ENCODE results near the gene SYTL3.

SYTL3 gene

GRCh38 chr6:158642097-158642601 lies 7.7 kb upstream of the SYTL3 start:
- no peak for DNase-seq
- no peaks in the 10 kb centered on the region for H3K27me3 ChIP-seq (replicated peaks in 2 of 5; ENCODE audit: control insufficient read depth in 4 of 5, insufficient read depth in 5 of 5, low read length in 4 of 5)
- ChIA-PET POLR2A (no interaction called here), CTCF (interaction anchor here (0.5 to 1.2 kb wide), 4 partner anchors 9 to 330 kb away, joined by 3 read pairs; no protein-coding TSS in a partner anchor)
- no peak overlapping the region for H3K27ac ChIP-seq (ENCODE audit: insufficient read depth in 1 of 2, low read depth in 1 of 2, low read length in 2 of 2, poor library complexity in 1 of 2, severe bottlenecking in 2 of 2)
- peaks cover 6 to 29% (median 20%) of the 10 kb centered on the region in 4 experiments for H3K4me1 ChIP-seq (ENCODE audit: control extremely low read depth in 1 of 4, control insufficient read depth in 4 of 4, insufficient read depth in 4 of 4, low read length in 3 of 4)
- WGBS (ENCODE audit: insufficient coverage): 96% methylated on average over 5 of the region's 8 CpGs
- H3K4me3 ChIP-seq (ENCODE audit: control insufficient read depth in 1 of 7, extremely low read depth in 1 of 7, insufficient read depth in 4 of 7, low read depth in 2 of 7, low read length in 6 of 7): no peak overlapping the region
- peaks cover 9 to 25% (median 15%) of the 10 kb centered on the region in 4 experiments for H3K36me3 ChIP-seq (ENCODE audit: control insufficient read depth in 4 of 4, insufficient read depth in 4 of 4, low read length in 3 of 4)
- H3K9me3 ChIP-seq (ENCODE audit: control extremely low read depth in 1 of 5, control insufficient read depth in 4 of 5, insufficient read depth in 2 of 5, low read depth in 1 of 5, low read length in 4 of 5): no peaks in the 10 kb centered on the region

- H3K36me3 ChIP-seq (ENCODE audit: control insufficient read depth in 4 of 4, insufficient read depth in 4 of 4, low read length in 3 of 4): peaks cover 4 to 19% (median 11%) of the 10 kb centered on the region in 4 experiments
- H3K4me3 ChIP-seq (ENCODE audit: control insufficient read depth in 1 of 7, extremely low read depth in 1 of 7, insufficient read depth in 4 of 7, low read depth in 2 of 7, low read length in 6 of 7): peak overlapping the region; percentile 73 to 96 (median 90)
- H3K4me1 ChIP-seq (ENCODE audit: control extremely low read depth in 1 of 4, control insufficient read depth in 4 of 4, insufficient read depth in 4 of 4, low read length in 3 of 4): peaks cover 6 to 29% (median 22%) of the 10 kb centered on the region in 4 experiments
- 6% methylated on average over 16 of the region's 21 CpGs for WGBS (ENCODE audit: insufficient coverage)
- POLR2A ChIA-PET: interaction anchor here (0.6 to 1.5 kb wide), 3 partner anchors 11 to 443 kb away, joined by 3 to 6 read pairs (median 3); no protein-coding TSS in a partner anchor
- no peaks in the 10 kb centered on the region for H3K9me3 ChIP-seq (ENCODE audit: control extremely low read depth in 1 of 5, control insufficient read depth in 4 of 5, insufficient read depth in 2 of 5, low read depth in 1 of 5, low read length in 4 of 5)
- H3K27ac ChIP-seq (ENCODE audit: insufficient read depth in 1 of 2, low read depth in 1 of 2, low read length in 2 of 2, poor library complexity in 1 of 2, severe bottlenecking in 2 of 2): peak overlapping the region; percentile 82 to 89
- H3K27me3 ChIP-seq (replicated peaks in 2 of 5; ENCODE audit: control insufficient read depth in 4 of 5, insufficient read depth in 5 of 5, low read length in 4 of 5): no peaks in the 10 kb centered on the region
- peak in 1 of 3 donors; percentile 41 for DNase-seq
- CTCF ChIA-PET: interaction anchor here (1.0 to 4.7 kb wide), 6 partner anchors 10 to 47 kb away, joined by 3 to 50 read pairs (median 10); no protein-coding TSS in a partner anchor
These were observed 6.0 kb upstream of the SYTL3 start for GRCh38 chr6:158643836-158644230.

- peak; percentile 78 to 92 (median 90) for DNase-seq
- peaks cover 4 to 13% (median 11%) of the 10 kb centered on the region in 4 experiments for H3K36me3 ChIP-seq (ENCODE audit: control insufficient read depth in 4 of 4, insufficient read depth in 4 of 4, low read length in 3 of 4)
- peaks cover 6 to 32% (median 27%) of the 10 kb centered on the region in 4 experiments for H3K4me1 ChIP-seq (ENCODE audit: control extremely low read depth in 1 of 4, control insufficient read depth in 4 of 4, insufficient read depth in 4 of 4, low read length in 3 of 4)
- H3K27me3 ChIP-seq (replicated peaks in 2 of 5; ENCODE audit: control insufficient read depth in 4 of 5, insufficient read depth in 5 of 5, low read length in 4 of 5): no peaks in the 10 kb centered on the region
- CTCF ChIA-PET: interaction anchor here (1.1 to 4.7 kb wide), 6 partner anchors 9 to 57 kb away, joined by 3 to 50 read pairs (median 10); no protein-coding TSS in a partner anchor
- peak within 1 kb of the TSS; percentile 73 to 96 (median 90) for H3K4me3 ChIP-seq (ENCODE audit: control insufficient read depth in 1 of 7, extremely low read depth in 1 of 7, insufficient read depth in 4 of 7, low read depth in 2 of 7, low read length in 6 of 7)
- POLR2A ChIA-PET: interaction anchor here (0.9 to 1.5 kb wide), 3 partner anchors 10 to 444 kb away, joined by 3 to 6 read pairs (median 6); no protein-coding TSS in a partner anchor
- H3K27ac ChIP-seq (ENCODE audit: insufficient read depth in 1 of 2, low read depth in 1 of 2, low read length in 2 of 2, poor library complexity in 1 of 2, severe bottlenecking in 2 of 2): peak within 1 kb of the TSS; percentile 82 to 89
- H3K9me3 ChIP-seq (ENCODE audit: control extremely low read depth in 1 of 5, control insufficient read depth in 4 of 5, insufficient read depth in 2 of 5, low read depth in 1 of 5, low read length in 4 of 5): no peaks in the 10 kb centered on the region
- WGBS (ENCODE audit: insufficient coverage): under 1% methylated on average over 73 of the region's 81 CpGs
These were observed 5.4 kb upstream of the SYTL3 start, which contains the start of gene DYNLT1 for GRCh38 chr6:158644231-158645063. DYNLT1 (minus strand) TSS chr6:158644743; CDS start chr6:158644708, 35 bp downstream.

- DNase-seq: peak in 1 of 3 donors; percentile 22
- Histone ChIP-seq H3K27me3 (replicated peaks in 2 of 5; ENCODE audit: control insufficient read depth in 4 of 5, insufficient read depth in 5 of 5, low read length in 4 of 5) (no peaks in the 10 kb centered on the region), H3K4me3 (ENCODE audit: control insufficient read depth in 1 of 7, extremely low read depth in 1 of 7, insufficient read depth in 4 of 7, low read depth in 2 of 7, low read length in 6 of 7) (peak overlapping the region; percentile 73 to 96 (median 90)), H3K9me3 (ENCODE audit: control extremely low read depth in 1 of 5, control insufficient read depth in 4 of 5, insufficient read depth in 2 of 5, low read depth in 1 of 5, low read length in 4 of 5) (no peaks in the 10 kb centered on the region), H3K4me1 (ENCODE audit: control extremely low read depth in 1 of 4, control insufficient read depth in 4 of 4, insufficient read depth in 4 of 4, low read length in 3 of 4) (peaks cover 6 to 41% (median 34%) of the 10 kb centered on the region in 4 experiments), H3K36me3 (ENCODE audit: control insufficient read depth in 4 of 4, insufficient read depth in 4 of 4, low read length in 3 of 4) (peaks cover 3 to 10% (median 8%) of the 10 kb centered on the region in 4 experiments), H3K27ac (ENCODE audit: insufficient read depth in 1 of 2, low read depth in 1 of 2, low read length in 2 of 2, poor library complexity in 1 of 2, severe bottlenecking in 2 of 2) (peak overlapping the region; percentile 82 to 89)
- ChIA-PET POLR2A (interaction anchor here (0.9 to 1.5 kb wide), 2 partner anchors 46 to 444 kb away, joined by 6 read pairs; no protein-coding TSS in a partner anchor), CTCF (interaction anchor here (0.7 to 4.7 kb wide), 6 partner anchors 8 to 358 kb away, joined by 3 to 50 read pairs (median 8); no protein-coding TSS in a partner anchor)
- WGBS (ENCODE audit: insufficient coverage): 21% methylated on average over 12 of the region's 21 CpGs
These were observed 4.5 kb upstream of the SYTL3 start for GRCh38 chr6:158645064-158646022.

- no peak for DNase-seq
- CTCF ChIA-PET: interaction anchor here (1.4 to 4.7 kb wide), 3 partner anchors 9 to 44 kb away, joined by 3 to 50 read pairs (median 13); no protein-coding TSS in a partner anchor
- peaks cover 0 to 5% (median 4%) of the 10 kb centered on the region in 4 experiments for H3K36me3 ChIP-seq (ENCODE audit: control insufficient read depth in 4 of 4, insufficient read depth in 4 of 4, low read length in 3 of 4)
- peaks cover 6 to 42% (median 33%) of the 10 kb centered on the region in 4 experiments for H3K4me1 ChIP-seq (ENCODE audit: control extremely low read depth in 1 of 4, control insufficient read depth in 4 of 4, insufficient read depth in 4 of 4, low read length in 3 of 4)
- no peak overlapping the region for H3K27ac ChIP-seq (ENCODE audit: insufficient read depth in 1 of 2, low read depth in 1 of 2, low read length in 2 of 2, poor library complexity in 1 of 2, severe bottlenecking in 2 of 2)
- no peak overlapping the region for H3K4me3 ChIP-seq (ENCODE audit: control insufficient read depth in 1 of 7, extremely low read depth in 1 of 7, insufficient read depth in 4 of 7, low read depth in 2 of 7, low read length in 6 of 7)
- H3K9me3 ChIP-seq (ENCODE audit: control extremely low read depth in 1 of 5, control insufficient read depth in 4 of 5, insufficient read depth in 2 of 5, low read depth in 1 of 5, low read length in 4 of 5): no peaks in the 10 kb centered on the region
- POLR2A ChIA-PET: interaction anchor here (0.8 kb wide), 1 partner anchor 58 kb away, joined by 3 read pairs; no protein-coding TSS in a partner anchor
- 94% methylated on average over 7 of the region's 10 CpGs for WGBS (ENCODE audit: insufficient coverage)
- no peaks in the 10 kb centered on the region for H3K27me3 ChIP-seq (replicated peaks in 2 of 5; ENCODE audit: control insufficient read depth in 4 of 5, insufficient read depth in 5 of 5, low read length in 4 of 5)
These were observed 3.6 kb upstream of the SYTL3 start for GRCh38 chr6:158646023-158646910.
